Endothelial cell of umbilical vein (primary cell): ENCODE measurements around the gene ZBTB18. TPM values are rescaled to one million over a fixed set of nuclear protein-coding genes. Genes with fewer than 3 reads are reported as not detected.

Source experiments
- BruUV-seq: library from RNA; stranded (reverse); fragments of 400-500 nt; replicated peaks from 2 replicates; lab custom pipeline; 2021; lab: Mats Ljungman, UMichigan
- CTCF ChIA-PET: fragments of 300-600, 350-600 bp; sonication (Branson Sonifier 250); formaldehyde crosslinking; loops from one replicate; lab custom pipeline; 2021; ENCODE audit warnings: antibody characterized with exemption, inconsistent platforms; lab: Charles Lee
- POLR2A ChIA-PET: fragments of 300-600, 350-600 bp; sonication (Branson Sonifier 250); formaldehyde crosslinking; loops from one replicate; lab custom pipeline; 2021; ENCODE audit warnings: antibody characterized with exemption, inconsistent platforms; lab: Charles Lee
- DNase-seq: peaks from one replicate; pipeline ENCODE4 v3.0.0-alpha.2; 2011; ENCODE audit warnings: low read depth, low spot score
- FAIRE-seq: peaks from 2 replicates; lab custom pipeline; 2011; peaks lifted over from hg19 to GRCh38; lab: Jason Lieb, UNC
- H2AFZ ChIP-seq: 2 replicates; pipeline ENCODE4 v1.6.0; 2012; ENCODE audit warnings: low read depth, low read length, control low read depth, inconsistent platforms
- H3K27ac ChIP-seq: 2 replicates; pipeline ENCODE4 v1.5.1; 2011; ENCODE audit warnings: low read depth, mild to moderate bottlenecking, control low read depth, low read length, moderate library complexity; ENCODE audit not compliant: insufficient read depth
- H3K27me3 ChIP-seq, 2 experiments: 2 replicates each; pipeline versions ENCODE4 v1.6.0 to v1.6.1; 2011; ENCODE audit warnings: low read length in 2 of 2, mixed read lengths in 1 of 2; ENCODE audit not compliant: control insufficient read depth in 2 of 2, insufficient read depth in 2 of 2
- H3K36me3 ChIP-seq, 2 experiments: 2 replicates in 1 of 2; 3 replicates in 1 of 2; pipeline ENCODE4 v1.5.1; 2011; ENCODE audit warnings: low read length in 2 of 2, mild to moderate bottlenecking in 1 of 2, moderate library complexity in 1 of 2; ENCODE audit not compliant: control insufficient read depth in 2 of 2, insufficient read depth in 2 of 2; ENCODE audit errors: extremely low read depth in 1 of 2
- H3K4me1 ChIP-seq: 3 replicates; pipeline ENCODE4 v1.5.1; 2011; ENCODE audit warnings: mild to moderate bottlenecking, low read length; ENCODE audit not compliant: control insufficient read depth, insufficient read depth; ENCODE audit errors: extremely low read depth
- H3K4me2 ChIP-seq: 2 replicates; pipeline ENCODE4 v1.6.1; 2011; ENCODE audit warnings: low read length, control low read depth, mixed read lengths; ENCODE audit not compliant: insufficient read depth
- H3K4me3 ChIP-seq, 3 experiments: fragments of 200-600 bp in 1 of 3; sonication (generic), shearing (Covaris generic) in 1 of 3; replicated peaks in 1 of 3; 2 replicates each; pipeline ENCODE4 v1.5.1; 2011 to 2016; ENCODE audit warnings: control low read depth in 3 of 3, low read length in 3 of 3, mild to moderate bottlenecking in 2 of 3, inconsistent platforms in 1 of 3, low read depth in 1 of 3, moderate library complexity in 1 of 3; ENCODE audit not compliant: insufficient read depth in 1 of 3
- H3K79me2 ChIP-seq: 2 replicates; pipeline ENCODE4 v1.6.0; 2012; ENCODE audit warnings: low read length, inconsistent platforms; ENCODE audit not compliant: control insufficient read depth, insufficient read depth
- H3K9ac ChIP-seq: replicated peaks from 2 replicates; pipeline ENCODE3; 2011; ENCODE audit warnings: low read length, control low read depth; ENCODE audit not compliant: insufficient read depth; ENCODE audit errors: extremely low read depth
- H3K9me1 ChIP-seq: replicated peaks from 3 replicates; pipeline ENCODE4 v1.6.0; 2011; ENCODE audit warnings: mild to moderate bottlenecking, low read length; ENCODE audit not compliant: control insufficient read depth, insufficient read depth; ENCODE audit errors: extremely low read depth
- H3K9me3 ChIP-seq: replicated peaks from 2 replicates; pipeline ENCODE4 v1.5.1; 2012; ENCODE audit warnings: low read length, inconsistent platforms; ENCODE audit not compliant: control insufficient read depth, insufficient read depth
- H4K20me1 ChIP-seq: replicated peaks from 2 replicates; pipeline ENCODE3; 2011; ENCODE audit warnings: mild to moderate bottlenecking, low read length; ENCODE audit not compliant: control insufficient read depth, insufficient read depth; ENCODE audit errors: extremely low read depth
- EZH2 ChIP-seq: IDR thresholded peaks from 2 replicates; pipeline ENCODE4 v1.6.1; 2012; ENCODE audit warnings: borderline replicate concordance, low read depth, mild to moderate bottlenecking, moderate library complexity, low read length, inconsistent platforms; ENCODE audit not compliant: severe bottlenecking
- FOS ChIP-seq: IDR thresholded peaks from 2 replicates; pipeline ENCODE4 v1.6.1; 2011; ENCODE audit warnings: mild to moderate bottlenecking, low read length, moderate library complexity, borderline replicate concordance; ENCODE audit not compliant: insufficient read depth
- GATA2 ChIP-seq: IDR thresholded peaks from 2 replicates; pipeline ENCODE4 v1.7.0; 2011; ENCODE audit warnings: low read depth, mild to moderate bottlenecking, moderate library complexity, mixed read lengths, low read length; ENCODE audit not compliant: insufficient read length, insufficient read depth
- JUN ChIP-seq: IDR thresholded peaks from 2 replicates; pipeline ENCODE4 v1.6.1; 2011; ENCODE audit warnings: borderline replicate concordance, low read depth; ENCODE audit not compliant: insufficient read length, insufficient read depth
- MYC ChIP-seq: IDR thresholded peaks from one replicate; pipeline ENCODE4 v1.6.1; 2011; ENCODE audit warnings: mild to moderate bottlenecking, low read depth, low read length
- POLR2A ChIP-seq: IDR thresholded peaks from 2 replicates; pipeline ENCODE4 v1.6.1; 2012; ENCODE audit warnings: low read depth, mild to moderate bottlenecking, control low read depth, low read length
- POLR2AphosphoS5 ChIP-seq: IDR thresholded peaks from 2 replicates; pipeline ENCODE4 v1.6.1; 2012; ENCODE audit warnings: low read depth, mild to moderate bottlenecking, control low read depth, low read length, moderate library complexity; ENCODE audit not compliant: insufficient read depth
- dilution Hi-C: fragments of 300-500 bp; cut with MboI; formaldehyde crosslinking; loops from one replicate; pipeline ENCODE4 v1.15.0; 2019; ENCODE audit warnings: low sequenced_read_pairs; ENCODE audit not compliant: extremely low pct_ligation_motif_present
- intact Hi-C: fragments of 100-400 bp; cut with micrococcal nuclease; formaldehyde crosslinking; loops from one replicate; pipeline ENCODE4 v1.10.0; 2022
- polyA plus RNA-seq, 4 experiments: library from polyadenylated mRNA; depleted of rRNA in 3 of 4; stranded (reverse) in 3 of 4; unstranded in 1 of 4; fragments of >200 nt; gene quantifications; 2 replicates each; pipeline versions ENCODE4 v1.2.1 to v1.2.3, GENCODE V29; 2011 to 2012; ENCODE audit warnings: missing spikeins in 1 of 4
- total RNA-seq: library from RNA; stranded (reverse); gene quantifications from 2 replicates; pipeline ENCODE4 v1.2.3, GENCODE V29; 2021
- TF ChIP-seq, protein P1 (sequence below): IDR thresholded peaks from 2 replicates; pipeline ENCODE4 v1.6.1; 2011; ENCODE audit not compliant: insufficient read depth, insufficient read length
- TF ChIP-seq, protein P2 (sequence below), 2 donors: IDR thresholded peaks; 1 replicate in 1 of 2; 2 replicates in 1 of 2; pipeline ENCODE4 v1.5.1; 2011; ENCODE audit warnings: low read length in 2 of 2, mild to moderate bottlenecking in 2 of 2, moderate library complexity in 2 of 2, control low read depth in 1 of 2, inconsistent platforms in 1 of 2, low read depth in 1 of 2; ENCODE audit not compliant: insufficient read depth in 1 of 2; ENCODE audit errors: extremely low read depth in 1 of 2

Gene ZBTB18
- total and polyA plus RNA-seq, 2 donors (not counting 3 experiments of a cell fraction or from before 2014, with no cell fraction given) = 15.5 to 21.1 TPM

DNA sequence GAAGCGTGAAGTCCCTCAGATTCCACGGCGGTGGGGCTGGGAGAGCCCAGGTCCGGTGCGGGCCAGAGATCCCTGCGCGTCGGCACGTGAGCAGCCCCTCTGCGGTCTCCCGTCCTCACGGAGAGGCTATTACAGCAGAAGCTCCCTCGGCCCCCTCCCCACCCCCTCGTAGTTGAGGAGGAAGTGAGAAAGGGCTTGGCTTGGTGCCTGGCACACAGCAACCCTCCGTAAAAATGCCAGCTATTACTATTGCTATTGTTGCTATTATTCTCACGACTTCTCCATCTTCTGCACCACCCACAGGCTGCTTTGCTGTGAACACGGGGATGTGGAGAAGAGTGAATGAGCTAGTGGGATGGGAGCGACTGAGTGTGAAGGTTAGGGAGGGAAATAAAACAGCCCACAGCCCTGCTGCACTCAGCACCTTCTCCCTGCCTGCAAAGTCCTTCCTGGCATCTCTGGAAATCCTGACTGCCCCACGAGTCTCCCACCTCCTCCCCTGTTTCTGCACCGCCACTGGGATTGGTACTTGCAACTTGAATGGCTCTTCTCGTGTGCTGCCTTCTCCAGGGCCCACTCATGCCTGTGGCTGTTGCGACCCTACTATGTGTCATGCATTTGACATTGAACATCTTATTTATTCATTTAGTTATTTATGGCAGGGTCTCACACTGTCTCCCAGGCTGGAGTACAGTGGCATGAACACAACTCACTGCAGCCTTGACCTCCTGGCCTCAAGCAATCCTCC is 26.6 kb downstream of the ZBTB18 start:
- Histone ChIP-seq H3K79me2 (no peaks in the 10 kb centered on the region), H3K9me1 (no peaks in the 10 kb centered on the region), H2AFZ (no peak overlapping the region), H3K4me1 (no peaks in the 10 kb centered on the region), H3K27ac (no peak overlapping the region), H3K36me3 (no peaks in the 10 kb centered on the region), H3K4me2 (no peak overlapping the region), H4K20me1 (no peaks in the 10 kb centered on the region), H3K9ac (no peak overlapping the region), H3K9me3 (no peaks in the 10 kb centered on the region), H3K27me3 (peaks cover 0 to 1% of the 10 kb centered on the region in 2 experiments), H3K4me3 (no peak overlapping the region)
- FAIRE-seq = no peak
- no peak for DNase-seq
- dilution Hi-C loops (no loop called here), intact Hi-C loops (no loop called here)
- no peak for TF ChIP-seq MYC
- TF ChIP-seq, protein P1, sequence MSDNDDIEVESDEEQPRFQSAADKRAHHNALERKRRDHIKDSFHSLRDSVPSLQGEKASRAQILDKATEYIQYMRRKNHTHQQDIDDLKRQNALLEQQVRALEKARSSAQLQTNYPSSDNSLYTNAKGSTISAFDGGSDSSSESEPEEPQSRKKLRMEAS = no peak
- TF ChIP-seq GATA2 = no peak
- no peak for TF ChIP-seq POLR2A
- no peak for TF ChIP-seq FOS
- TF ChIP-seq, protein P2, sequence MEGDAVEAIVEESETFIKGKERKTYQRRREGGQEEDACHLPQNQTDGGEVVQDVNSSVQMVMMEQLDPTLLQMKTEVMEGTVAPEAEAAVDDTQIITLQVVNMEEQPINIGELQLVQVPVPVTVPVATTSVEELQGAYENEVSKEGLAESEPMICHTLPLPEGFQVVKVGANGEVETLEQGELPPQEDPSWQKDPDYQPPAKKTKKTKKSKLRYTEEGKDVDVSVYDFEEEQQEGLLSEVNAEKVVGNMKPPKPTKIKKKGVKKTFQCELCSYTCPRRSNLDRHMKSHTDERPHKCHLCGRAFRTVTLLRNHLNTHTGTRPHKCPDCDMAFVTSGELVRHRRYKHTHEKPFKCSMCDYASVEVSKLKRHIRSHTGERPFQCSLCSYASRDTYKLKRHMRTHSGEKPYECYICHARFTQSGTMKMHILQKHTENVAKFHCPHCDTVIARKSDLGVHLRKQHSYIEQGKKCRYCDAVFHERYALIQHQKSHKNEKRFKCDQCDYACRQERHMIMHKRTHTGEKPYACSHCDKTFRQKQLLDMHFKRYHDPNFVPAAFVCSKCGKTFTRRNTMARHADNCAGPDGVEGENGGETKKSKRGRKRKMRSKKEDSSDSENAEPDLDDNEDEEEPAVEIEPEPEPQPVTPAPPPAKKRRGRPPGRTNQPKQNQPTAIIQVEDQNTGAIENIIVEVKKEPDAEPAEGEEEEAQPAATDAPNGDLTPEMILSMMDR (IDR thresholded peaks at IDR 0.05; ENCODE audit: extremely low read depth in 1 of 2, insufficient read depth in 1 of 2, low read depth in 1 of 2, low read length in 2 of 2) = no peak
- no peak for TF ChIP-seq EZH2
- no peak for TF ChIP-seq JUN
- TF ChIP-seq POLR2AphosphoS5 = no peak
- CTCF ChIA-PET = interaction anchor here (1.2 to 1.4 kb wide), 2 partner anchors 9 to 13 kb away, joined by 3 to 5 read pairs; no protein-coding TSS in a partner anchor
- no TSS peak for BruUV-seq
- POLR2A ChIA-PET = no interaction called here
